Liver (tissue), 9 donors: ENCODE results near the gene BCAR3. TPM values are rescaled to one million over a fixed set of nuclear protein-coding genes. Genes with fewer than 3 reads are reported as not detected.

Source experiments
- DNase-seq: peaks from one replicate; pipeline ENCODE4 v3.0.0-alpha.2; 2017; ENCODE audit warnings: low spot score
- H3K27ac ChIP-seq, 2 donors: one replicate each; pipeline ENCODE4 v1.7.0; 2013; ENCODE audit warnings: inconsistent platforms in 2 of 2, low read length in 2 of 2, control low read depth in 1 of 2, low read depth in 1 of 2, mild to moderate bottlenecking in 1 of 2
- H3K27me3 ChIP-seq, 4 donors: one replicate each; pipeline versions ENCODE4 v1.6.1 to v1.7.0; 2013; ENCODE audit warnings: low read length in 3 of 4, inconsistent platforms in 1 of 4, mild to moderate bottlenecking in 1 of 4, moderate library complexity in 1 of 4; ENCODE audit not compliant: control insufficient read depth in 4 of 4, insufficient read depth in 4 of 4
- H3K36me3 ChIP-seq, 4 donors: one replicate each; pipeline versions ENCODE4 v1.6.1 to v1.7.0; 2013; ENCODE audit warnings: low read length in 3 of 4, mild to moderate bottlenecking in 3 of 4, low read depth in 1 of 4, moderate library complexity in 1 of 4; ENCODE audit not compliant: control insufficient read depth in 4 of 4, insufficient read depth in 3 of 4
- H3K4me1 ChIP-seq, 4 donors: one replicate each; pipeline versions ENCODE4 v1.6.1 to v1.7.0; 2013; ENCODE audit warnings: low read length in 3 of 4, mild to moderate bottlenecking in 3 of 4, moderate library complexity in 1 of 4; ENCODE audit not compliant: control insufficient read depth in 4 of 4, insufficient read depth in 4 of 4
- H3K4me3 ChIP-seq, 3 donors: one replicate each; pipeline versions ENCODE4 v1.6.1 to v1.7.0; 2013; ENCODE audit warnings: low read length in 3 of 3, control low read depth in 1 of 3, low read depth in 1 of 3, mild to moderate bottlenecking in 1 of 3
- H3K9ac ChIP-seq, 2 donors: one replicate each; pipeline ENCODE4 v1.7.0; 2013; ENCODE audit warnings: low read length in 2 of 2, mild to moderate bottlenecking in 2 of 2, moderate library complexity in 2 of 2, control low read depth in 1 of 2, low read depth in 1 of 2
- H3K9me3 ChIP-seq, 4 donors: one replicate each; pipeline versions ENCODE4 v1.6.1 to v1.7.0; 2013; ENCODE audit warnings: low read length in 3 of 4; ENCODE audit not compliant: control insufficient read depth in 4 of 4
- HNF4A ChIP-seq, 2 donors: conservative IDR thresholded peaks; 2 replicates each; pipeline ENCODE4 v1.6.1; 2016; ENCODE audit warnings: antibody characterized with exemption in 2 of 2, mild to moderate bottlenecking in 2 of 2
- JUND ChIP-seq, 2 donors: IDR thresholded peaks; 2 replicates each; pipeline ENCODE4 v1.6.1; 2016; ENCODE audit warnings: antibody characterized with exemption in 2 of 2
- RAD21 ChIP-seq, 2 donors: IDR thresholded peaks; 2 replicates each; pipeline ENCODE4 v1.6.1; 2016; ENCODE audit warnings: antibody characterized with exemption in 2 of 2, mild to moderate bottlenecking in 2 of 2
- RXRA ChIP-seq, 2 donors: IDR thresholded peaks; 2 replicates each; pipeline ENCODE4 v1.6.1; 2017 to 2018; ENCODE audit warnings: antibody characterized with exemption in 2 of 2, mild to moderate bottlenecking in 1 of 2
- YY1 ChIP-seq: IDR thresholded peaks from 2 replicates; pipeline ENCODE4 v1.6.1; 2016; ENCODE audit warnings: antibody characterized with exemption, mild to moderate bottlenecking
- WGBS: extraction: QIAGEN DNeasy Blood & Tissue Kit; methylation state at CpG from one replicate; pipeline ENCODE4 v1.1.7; 2013; 5-methylcytosine and 5-hydroxymethylcytosine counted together
- polyA plus RNA-seq, 2 donors: library from polyadenylated mRNA; stranded (reverse) in 1 of 2; unstranded in 1 of 2; fragments of 200-250 nt in 1 of 2; fragments of >200 nt in 1 of 2; fragmentation: Nextera tagmentation in 1 of 2; extraction: Ambion mirVana in 1 of 2; gene quantifications; one replicate each; pipeline versions ENCODE4 v1.2.1 to v1.2.3, GENCODE V29; 2013 to 2015
- total RNA-seq, 2 donors: library from RNA; depleted of rRNA; stranded (reverse); fragments of >200 nt; gene quantifications; one replicate each; pipeline ENCODE4 v1.2.3, GENCODE V29; 2014
- TF ChIP-seq, protein P1 (sequence below): fragments of 150-350 bp; IDR thresholded peaks from 2 replicates; pipeline ENCODE4 v1.5.1; 2017; ENCODE audit warnings: improper control_type of control experiment, low read depth, low read length; ENCODE audit not compliant: missing input control
- TF ChIP-seq, protein P2 (sequence below): IDR thresholded peaks from 2 replicates; pipeline ENCODE4 v1.6.1; 2016; ENCODE audit warnings: antibody characterized with exemption
- TF ChIP-seq, protein P3 (sequence below): IDR thresholded peaks from 2 replicates; pipeline ENCODE4 v1.6.1; 2016; ENCODE audit warnings: antibody characterized with exemption, mild to moderate bottlenecking
- TF ChIP-seq, protein P4 (sequence below): IDR thresholded peaks from 2 replicates; pipeline ENCODE4 v1.6.1; 2016; ENCODE audit warnings: antibody characterized with exemption
- donor health status: healthy.
- donor health status: healthy.
- donor health status: healthy.
- donor health status: healthy.
- donor health status: healthy.

BCAR3 gene
- total and polyA plus RNA-seq, 4 donors: 2.8 to 10.3 (median 7.7) TPM

DNA sequence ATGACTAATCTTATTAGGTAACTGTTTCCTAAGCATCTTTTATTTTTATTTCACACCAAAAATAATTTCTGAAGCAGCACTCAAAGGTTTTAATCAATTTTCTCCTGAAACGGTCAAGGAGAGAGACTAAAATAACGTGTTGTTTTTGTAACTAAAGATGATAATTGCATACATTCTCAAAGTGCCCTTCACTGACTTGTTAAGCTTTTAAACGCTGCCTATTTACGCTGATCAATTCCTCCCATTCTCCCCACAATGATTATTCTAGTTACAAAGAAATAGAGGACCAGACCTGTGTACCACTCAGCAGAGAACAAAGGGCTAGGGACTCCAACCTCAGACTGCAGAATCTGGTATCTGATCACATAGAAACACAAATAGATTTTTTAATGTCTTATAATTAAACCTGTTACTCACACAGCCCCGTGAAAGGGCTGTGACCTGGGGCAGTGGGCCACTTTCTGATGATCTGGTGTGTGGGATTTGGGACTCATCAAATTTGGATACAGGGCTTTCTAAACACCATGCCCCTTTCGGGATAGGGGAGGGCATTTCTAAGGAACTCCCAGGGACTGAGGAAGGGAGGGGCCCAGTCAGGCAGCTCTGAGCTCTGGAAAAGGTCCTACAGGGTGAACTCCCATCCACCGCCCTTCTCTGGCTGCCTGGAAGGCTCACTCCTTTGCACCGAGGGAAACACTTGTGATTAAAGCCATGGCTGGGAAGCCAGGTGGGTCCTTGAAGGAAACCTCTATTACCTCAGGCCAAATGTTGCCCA lies 65.2 kb downstream of the BCAR3 start:
- H3K9me3 ChIP-seq: no peaks in the 10 kb centered on the region
- no peak overlapping the region for H3K4me3 ChIP-seq
- WGBS: 76% methylated on average over 8 of the region's 8 CpGs
- peak overlapping the region in 1 of 2 donors; percentile 13 for H3K9ac ChIP-seq
- no peak for DNase-seq
- peaks cover 18 to 72% (median 60%) of the 10 kb centered on the region in 4 donors for H3K4me1 ChIP-seq
- peak overlapping the region; percentile 89 to 98 for H3K27ac ChIP-seq
- TF ChIP-seq, protein P1, sequence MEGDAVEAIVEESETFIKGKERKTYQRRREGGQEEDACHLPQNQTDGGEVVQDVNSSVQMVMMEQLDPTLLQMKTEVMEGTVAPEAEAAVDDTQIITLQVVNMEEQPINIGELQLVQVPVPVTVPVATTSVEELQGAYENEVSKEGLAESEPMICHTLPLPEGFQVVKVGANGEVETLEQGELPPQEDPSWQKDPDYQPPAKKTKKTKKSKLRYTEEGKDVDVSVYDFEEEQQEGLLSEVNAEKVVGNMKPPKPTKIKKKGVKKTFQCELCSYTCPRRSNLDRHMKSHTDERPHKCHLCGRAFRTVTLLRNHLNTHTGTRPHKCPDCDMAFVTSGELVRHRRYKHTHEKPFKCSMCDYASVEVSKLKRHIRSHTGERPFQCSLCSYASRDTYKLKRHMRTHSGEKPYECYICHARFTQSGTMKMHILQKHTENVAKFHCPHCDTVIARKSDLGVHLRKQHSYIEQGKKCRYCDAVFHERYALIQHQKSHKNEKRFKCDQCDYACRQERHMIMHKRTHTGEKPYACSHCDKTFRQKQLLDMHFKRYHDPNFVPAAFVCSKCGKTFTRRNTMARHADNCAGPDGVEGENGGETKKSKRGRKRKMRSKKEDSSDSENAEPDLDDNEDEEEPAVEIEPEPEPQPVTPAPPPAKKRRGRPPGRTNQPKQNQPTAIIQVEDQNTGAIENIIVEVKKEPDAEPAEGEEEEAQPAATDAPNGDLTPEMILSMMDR: no peak
- no peak for TF ChIP-seq HNF4A (conservative IDR thresholded peaks at IDR 0.05)
- no peaks in the 10 kb centered on the region for H3K27me3 ChIP-seq
- H3K36me3 ChIP-seq: peaks cover 0 to 1% (median 0%) of the 10 kb centered on the region in 4 donors

DNA sequence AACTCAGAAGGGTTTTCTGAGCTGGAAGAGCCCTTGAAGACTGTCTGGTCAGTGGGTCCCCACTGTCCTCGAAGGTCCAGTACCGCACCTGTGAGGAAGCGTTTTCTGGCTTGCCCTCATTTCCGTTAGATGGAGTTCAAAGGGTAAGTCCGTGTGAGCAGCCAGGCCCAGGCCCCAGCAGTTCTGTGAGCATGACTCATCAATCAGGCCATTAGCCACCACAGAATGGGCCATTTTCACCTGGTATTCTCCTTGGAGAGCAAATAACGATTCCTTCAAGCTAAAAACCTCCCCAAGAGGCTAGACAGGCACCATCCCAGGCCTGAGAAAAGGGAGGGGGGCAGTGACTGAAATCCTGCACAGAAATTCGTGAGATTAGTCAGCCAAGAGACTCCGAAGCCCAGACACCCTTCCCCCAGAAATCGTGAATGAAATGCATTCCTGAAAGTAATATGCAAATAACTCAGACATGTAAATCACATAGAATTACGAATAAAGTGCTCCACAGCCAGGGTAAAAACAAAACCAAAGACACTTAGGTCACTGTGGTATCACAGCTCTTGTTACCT lies 66.0 kb downstream of the BCAR3 start:
- peaks cover 0 to 1% (median 0%) of the 10 kb centered on the region in 4 donors for H3K36me3 ChIP-seq
- no peak overlapping the region for H3K4me3 ChIP-seq
- WGBS: 49% methylated on average over 10 of the region's 10 CpGs
- no peaks in the 10 kb centered on the region for H3K9me3 ChIP-seq
- peak overlapping the region; percentile 89 to 98 for H3K27ac ChIP-seq
- DNase-seq: no peak
- H3K4me1 ChIP-seq: peaks cover 18 to 69% (median 60%) of the 10 kb centered on the region in 4 donors
- TF ChIP-seq RAD21 (IDR thresholded peaks at IDR 0.05): no peak
- TF ChIP-seq, protein P1: no peak
- TF ChIP-seq, protein P2, sequence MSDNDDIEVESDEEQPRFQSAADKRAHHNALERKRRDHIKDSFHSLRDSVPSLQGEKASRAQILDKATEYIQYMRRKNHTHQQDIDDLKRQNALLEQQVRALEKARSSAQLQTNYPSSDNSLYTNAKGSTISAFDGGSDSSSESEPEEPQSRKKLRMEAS: peak; percentile 35
- TF ChIP-seq JUND (IDR thresholded peaks at IDR 0.05): peak; percentile 69 to 79
- peak; percentile 53 for TF ChIP-seq YY1
- TF ChIP-seq RXRA (IDR thresholded peaks at IDR 0.05): no peak
- TF ChIP-seq, protein P3, sequence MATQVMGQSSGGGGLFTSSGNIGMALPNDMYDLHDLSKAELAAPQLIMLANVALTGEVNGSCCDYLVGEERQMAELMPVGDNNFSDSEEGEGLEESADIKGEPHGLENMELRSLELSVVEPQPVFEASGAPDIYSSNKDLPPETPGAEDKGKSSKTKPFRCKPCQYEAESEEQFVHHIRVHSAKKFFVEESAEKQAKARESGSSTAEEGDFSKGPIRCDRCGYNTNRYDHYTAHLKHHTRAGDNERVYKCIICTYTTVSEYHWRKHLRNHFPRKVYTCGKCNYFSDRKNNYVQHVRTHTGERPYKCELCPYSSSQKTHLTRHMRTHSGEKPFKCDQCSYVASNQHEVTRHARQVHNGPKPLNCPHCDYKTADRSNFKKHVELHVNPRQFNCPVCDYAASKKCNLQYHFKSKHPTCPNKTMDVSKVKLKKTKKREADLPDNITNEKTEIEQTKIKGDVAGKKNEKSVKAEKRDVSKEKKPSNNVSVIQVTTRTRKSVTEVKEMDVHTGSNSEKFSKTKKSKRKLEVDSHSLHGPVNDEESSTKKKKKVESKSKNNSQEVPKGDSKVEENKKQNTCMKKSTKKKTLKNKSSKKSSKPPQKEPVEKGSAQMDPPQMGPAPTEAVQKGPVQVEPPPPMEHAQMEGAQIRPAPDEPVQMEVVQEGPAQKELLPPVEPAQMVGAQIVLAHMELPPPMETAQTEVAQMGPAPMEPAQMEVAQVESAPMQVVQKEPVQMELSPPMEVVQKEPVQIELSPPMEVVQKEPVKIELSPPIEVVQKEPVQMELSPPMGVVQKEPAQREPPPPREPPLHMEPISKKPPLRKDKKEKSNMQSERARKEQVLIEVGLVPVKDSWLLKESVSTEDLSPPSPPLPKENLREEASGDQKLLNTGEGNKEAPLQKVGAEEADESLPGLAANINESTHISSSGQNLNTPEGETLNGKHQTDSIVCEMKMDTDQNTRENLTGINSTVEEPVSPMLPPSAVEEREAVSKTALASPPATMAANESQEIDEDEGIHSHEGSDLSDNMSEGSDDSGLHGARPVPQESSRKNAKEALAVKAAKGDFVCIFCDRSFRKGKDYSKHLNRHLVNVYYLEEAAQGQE: no peak
- TF ChIP-seq, protein P4, sequence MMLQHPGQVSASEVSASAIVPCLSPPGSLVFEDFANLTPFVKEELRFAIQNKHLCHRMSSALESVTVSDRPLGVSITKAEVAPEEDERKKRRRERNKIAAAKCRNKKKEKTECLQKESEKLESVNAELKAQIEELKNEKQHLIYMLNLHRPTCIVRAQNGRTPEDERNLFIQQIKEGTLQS: peak; percentile 57
- no peaks in the 10 kb centered on the region for H3K27me3 ChIP-seq
- H3K9ac ChIP-seq: no peak overlapping the region
